GM19238 (cell line): ENCODE measurements around the gene ERF.
A peak's percentile ranks its signal among the peaks of the same experiment; 100 is the strongest.
"Not testable (repeated sequence)": the region's sequence is repeated elsewhere in the genome, so short reads cannot be mapped to it uniquely, and the experiment has no call there.

Source experiments
- DNase-seq: peaks from one replicate; pipeline ENCODE4 v3.0.0; 2011; ENCODE audit warnings: low spot score; ENCODE audit not compliant: insufficient read length

ERF gene

DNA sequence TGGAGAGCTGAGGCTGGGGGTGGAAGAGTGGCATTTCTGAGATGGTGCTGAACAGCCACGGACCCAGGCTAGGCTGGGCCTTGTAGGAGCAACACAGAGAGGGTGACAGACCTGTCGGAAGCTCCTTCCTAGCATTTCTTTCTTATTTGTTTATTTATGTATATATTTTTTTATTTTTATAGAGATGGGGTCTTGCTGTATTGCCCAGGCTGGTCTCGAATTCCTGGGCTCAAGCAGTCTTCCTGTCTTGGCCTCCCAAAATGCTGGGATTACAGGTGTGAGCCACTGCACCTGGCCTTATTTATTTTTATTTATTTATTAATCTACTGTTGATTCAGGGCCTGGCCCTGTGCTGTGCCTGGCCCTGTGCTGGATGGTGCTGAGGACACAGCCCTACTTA, 20.6 kb upstream of the ERF start:
- no peak for DNase-seq

DNA sequence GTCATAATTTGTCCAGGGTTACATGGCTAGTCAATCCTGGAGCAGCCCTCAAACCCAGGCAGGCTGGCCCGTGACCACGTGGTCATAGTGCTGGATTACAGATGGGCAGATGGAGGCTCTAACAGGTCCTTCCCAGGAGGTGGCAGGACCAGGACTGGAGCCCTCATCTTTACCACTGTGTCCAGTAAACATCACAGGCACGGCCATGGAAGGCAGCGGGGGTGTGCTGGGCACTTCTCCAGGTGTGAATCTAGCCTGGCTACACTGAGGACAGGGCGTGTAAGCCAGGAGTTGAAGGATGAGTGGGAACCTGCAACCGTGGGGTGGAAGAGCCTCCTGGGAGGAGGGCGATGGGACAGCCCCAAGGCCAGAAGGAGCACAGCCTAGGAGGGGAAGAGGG, 20.2 kb upstream of the ERF start:
- DNase-seq: no peak

DNA sequence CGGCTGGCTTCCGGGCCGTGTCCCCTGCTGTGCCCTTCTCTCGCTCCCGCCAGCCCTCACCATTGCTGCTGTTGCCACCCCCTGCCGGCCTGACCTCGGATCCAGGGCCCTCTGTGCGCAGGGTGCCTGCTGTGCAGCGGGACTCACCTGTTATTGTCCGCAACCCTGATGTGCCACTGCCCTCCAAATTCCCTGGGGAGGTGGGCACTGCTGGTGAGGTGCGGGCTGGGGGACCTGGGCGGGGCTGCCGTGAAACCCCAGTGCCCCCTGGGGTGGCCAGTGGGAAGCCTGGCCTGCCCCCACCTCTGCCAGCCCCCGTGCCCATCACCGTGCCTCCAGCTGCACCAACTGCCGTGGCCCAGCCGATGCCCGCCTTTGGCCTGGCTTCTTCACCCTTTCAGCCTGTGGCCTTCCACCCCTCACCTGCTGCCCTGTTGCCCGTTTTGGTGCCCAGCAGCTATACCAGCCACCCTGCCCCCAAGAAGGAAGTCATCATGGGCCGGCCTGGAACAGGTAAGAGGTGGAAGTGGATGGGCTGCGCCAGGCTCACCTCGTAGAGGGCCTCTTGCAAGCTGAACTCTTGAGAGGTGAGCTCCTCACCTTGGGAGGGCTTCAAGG, 19.2 kb upstream of the ERF start:
- no peak for DNase-seq

DNA sequence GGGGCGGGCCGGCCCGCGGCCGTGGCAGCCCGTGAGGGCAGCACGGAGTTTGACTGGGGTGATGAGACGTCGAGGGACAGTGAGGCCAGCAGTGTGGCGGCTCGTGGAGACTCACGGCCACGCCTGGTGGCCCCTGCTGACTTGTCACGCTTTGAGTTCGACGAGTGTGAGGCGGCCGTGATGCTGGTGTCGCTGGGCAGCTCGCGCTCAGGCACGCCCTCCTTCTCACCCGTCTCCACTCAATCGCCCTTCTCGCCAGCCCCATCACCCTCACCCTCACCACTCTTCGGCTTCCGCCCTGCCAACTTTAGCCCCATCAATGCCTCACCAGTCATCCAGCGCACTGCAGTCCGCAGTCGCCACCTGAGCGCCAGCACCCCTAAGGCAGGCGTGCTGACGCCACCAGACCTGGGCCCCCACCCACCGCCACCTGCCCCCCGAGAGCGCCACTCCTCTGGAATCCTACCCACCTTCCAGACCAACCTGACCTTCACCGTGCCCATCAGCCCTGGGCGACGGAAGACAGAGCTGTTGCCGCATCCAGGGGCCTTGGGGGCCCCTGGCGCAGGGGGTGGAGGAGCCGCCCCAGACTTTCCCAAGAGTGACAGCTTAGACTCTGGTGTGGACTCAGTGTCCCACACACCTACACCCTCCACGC, 18.6 kb upstream of the ERF start:
- no peak for DNase-seq

DNA sequence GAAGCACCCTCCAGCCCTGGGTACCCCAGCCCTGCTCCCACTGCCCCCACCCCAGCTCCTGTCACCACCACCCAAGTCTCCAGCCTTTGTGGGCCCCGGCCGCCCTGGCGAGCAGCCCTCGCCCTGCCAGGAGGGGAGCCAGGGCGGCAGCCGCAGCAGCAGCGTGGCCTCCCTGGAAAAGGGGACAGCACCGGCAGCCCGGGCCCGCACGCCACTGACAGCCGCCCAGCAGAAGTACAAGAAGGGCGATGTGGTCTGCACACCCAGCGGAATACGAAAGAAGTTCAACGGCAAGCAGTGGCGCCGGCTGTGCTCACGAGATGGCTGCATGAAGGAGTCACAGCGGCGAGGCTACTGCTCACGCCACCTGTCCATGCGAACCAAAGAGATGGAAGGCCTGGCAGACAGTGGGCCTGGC, 18.1 kb upstream of the ERF start:
- DNase-seq: no peak

DNA sequence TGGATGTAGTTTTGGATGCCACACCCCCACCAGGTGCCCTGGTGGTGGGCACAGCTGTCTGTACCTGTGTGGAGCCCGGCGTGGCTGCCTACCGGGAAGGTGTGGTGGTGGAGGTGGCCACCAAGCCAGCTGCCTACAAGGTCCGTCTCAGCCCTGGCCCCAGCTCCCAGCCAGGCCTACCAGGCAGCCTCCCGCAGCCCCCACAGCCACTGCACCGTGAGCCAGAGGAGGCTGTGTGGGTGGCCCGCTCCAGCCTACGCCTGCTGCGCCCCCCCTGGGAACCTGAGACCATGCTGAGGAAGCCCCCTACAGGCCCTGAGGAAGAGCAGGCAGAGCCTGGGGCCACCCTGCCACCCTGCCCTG, 17.6 kb upstream of the ERF start:
- DNase-seq: no peak

DNA sequence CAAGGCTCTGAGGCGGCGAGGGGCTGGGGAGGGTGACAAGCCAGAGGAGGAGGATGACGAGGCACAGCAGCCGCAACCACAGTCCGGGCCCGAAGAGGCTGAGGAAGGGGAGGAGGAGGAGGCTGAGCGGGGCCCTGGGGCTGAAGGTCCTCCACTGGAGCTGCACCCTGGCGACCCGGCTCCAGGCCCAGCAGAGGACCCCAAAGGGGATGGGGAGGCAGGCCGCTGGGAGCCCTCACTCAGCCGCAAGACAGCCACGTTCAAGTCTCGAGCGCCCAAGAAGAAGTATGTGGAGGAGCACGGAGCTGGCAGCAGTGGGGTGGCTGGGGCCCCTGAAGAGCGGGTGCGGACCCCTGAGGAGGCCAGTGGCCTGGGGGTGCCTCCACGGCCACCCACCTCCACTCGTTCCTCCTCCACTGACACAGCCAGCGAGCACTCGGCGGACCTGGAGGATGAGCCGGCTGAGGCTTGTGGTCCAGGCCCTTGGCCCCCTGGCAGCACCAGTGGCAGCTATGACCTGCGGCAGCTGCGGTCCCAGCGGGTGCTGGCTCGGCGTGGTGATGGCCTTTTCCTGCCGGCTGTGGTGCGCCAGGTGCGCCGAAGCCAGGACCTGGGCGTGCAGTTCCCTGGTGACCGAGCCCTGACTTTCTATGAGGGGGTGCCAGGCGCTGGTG, 17.1 kb upstream of the ERF start:
- no peak for DNase-seq

DNA sequence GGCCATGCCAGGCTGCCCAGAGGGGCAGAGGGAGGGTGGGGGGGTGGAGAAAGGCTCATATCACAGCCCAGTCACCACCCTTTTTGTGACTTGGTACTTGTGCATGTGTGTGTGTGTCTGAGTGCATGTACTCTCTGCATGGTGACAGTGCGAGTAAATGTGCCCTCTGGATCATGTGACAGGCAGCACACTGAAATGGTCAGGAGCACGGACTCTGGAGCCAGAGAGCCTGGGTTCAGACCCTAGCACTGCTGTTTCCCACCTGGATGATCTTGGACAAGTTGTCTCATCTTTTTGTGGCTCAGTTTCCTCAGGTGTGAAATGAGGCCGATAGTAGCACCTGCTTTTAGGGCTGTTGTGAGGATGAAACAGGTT, 16.1 kb upstream of the ERF start:
- no peak for DNase-seq

DNA sequence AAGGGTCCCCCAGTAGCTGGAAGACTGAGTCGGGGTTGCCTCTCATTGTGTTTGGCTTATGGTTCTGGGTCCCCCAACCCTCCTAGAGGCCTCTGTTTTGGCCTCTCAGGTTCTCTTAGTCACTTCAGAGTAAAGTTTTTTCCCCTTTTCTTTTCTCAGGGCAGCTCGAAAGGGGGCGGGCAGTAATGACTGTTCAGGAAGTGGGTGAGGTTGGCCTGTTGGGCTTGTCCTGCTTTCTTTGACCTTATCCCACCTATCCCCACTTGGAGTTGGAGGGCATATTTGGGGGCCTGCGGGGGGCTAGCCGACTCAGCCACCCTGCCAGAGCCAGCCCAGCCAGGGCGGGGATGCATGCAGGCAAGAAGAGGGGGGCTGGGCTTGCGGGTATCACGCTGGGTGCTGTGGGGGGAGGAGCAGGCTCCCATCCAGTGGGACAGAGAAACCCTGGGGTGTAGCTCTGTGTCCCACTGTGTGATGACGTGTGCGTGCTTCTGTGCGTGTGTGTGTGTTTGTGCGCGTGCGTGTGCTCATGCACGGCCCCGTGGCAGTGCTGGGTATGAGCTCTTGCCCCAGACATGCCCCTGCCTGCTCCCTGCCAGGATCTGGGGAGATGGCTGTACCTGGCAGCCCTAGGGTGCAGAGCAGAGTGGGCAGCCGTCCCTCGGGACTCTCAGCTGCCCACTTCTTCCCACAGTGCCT, 15.6 kb upstream of the ERF start:
- peak; percentile 47 for DNase-seq

DNA sequence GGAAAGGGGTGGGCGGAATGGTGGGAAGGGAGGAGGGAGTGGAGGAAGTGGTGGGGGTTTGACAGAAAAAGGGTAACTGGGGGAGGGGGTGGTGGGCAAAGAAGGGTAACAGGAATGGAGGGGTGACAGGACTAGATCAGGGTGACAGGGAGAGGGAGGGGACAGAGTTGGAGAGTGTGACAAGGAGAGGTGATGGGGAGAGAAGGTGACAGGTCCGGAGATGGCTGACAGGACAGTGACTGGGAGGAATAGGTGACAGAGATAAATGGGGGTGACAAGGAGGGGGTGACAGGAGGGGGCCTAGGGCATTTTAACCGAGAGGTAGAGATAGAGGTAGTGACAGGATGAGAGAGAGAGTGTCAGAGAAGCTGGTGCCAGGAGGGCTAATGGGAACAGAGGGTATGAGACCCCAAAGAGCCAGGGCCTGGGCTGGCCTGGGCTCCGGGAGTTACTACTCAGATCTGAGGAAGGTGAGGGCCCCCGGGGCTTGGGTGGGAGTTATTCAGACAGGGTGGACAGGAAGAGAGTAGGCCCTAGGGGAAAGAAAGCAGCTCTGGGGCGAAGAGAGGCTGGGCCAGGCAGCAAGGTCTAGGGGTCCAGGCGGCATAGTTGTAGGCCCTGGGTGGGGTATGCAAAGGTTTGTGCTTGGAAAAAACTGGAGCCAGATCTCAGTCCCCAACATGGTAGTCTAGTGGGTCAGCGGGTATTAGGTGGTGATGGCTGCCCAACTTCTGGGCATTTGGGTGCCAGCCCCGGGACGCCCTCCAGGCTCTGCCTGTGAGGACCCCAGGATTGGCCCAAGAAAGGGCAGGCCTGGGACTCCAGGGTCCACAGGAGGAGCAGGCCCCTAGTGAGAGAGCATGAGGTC, 14.8 kb upstream of the ERF start:
- DNase-seq: no peak

DNA sequence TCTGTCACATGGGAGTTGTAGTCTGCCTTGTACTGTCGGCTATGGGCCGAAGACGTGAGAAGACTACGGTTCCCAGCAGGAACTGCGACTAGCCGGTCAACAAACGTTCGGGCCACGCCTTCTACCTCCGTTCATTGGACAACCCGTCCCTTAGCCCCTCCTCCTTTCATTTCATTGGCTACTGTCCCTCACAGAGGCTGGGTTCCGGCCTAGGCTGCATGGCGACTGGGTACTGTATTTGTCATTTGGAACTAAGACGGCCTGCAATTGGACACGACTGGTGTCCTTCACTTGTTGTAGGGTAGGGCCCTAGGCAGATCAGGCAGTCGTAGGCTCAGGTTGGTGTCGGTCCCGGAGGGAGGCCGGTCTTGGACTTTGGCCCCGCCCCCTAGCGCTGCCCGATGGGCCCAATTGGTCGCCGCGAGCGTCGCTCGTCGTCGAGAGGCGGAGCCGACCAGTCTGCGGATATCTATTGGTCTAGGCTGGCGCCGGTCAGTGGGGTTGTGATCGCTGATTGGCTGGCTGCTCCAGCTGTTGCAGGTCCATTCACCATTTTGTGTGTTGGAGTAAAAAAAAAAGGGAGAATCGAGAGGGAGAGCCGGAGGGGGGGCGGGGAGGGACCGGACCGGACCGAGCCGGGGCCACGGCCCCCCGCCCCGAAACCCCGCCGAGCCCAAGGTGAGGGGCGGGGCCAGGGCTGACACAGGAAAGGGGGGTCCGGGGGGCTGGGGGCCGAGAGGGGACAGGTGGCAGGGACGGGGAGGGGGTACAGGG, 14.0 kb upstream of the ERF start, which contains the start of gene CIC:
Gene CIC (plus strand): TSS at position 549 of the 774 bp plus-strand sequence. CDS start 2,532 bp downstream, outside the sequence.
- peak; percentile 97 for DNase-seq

DNA sequence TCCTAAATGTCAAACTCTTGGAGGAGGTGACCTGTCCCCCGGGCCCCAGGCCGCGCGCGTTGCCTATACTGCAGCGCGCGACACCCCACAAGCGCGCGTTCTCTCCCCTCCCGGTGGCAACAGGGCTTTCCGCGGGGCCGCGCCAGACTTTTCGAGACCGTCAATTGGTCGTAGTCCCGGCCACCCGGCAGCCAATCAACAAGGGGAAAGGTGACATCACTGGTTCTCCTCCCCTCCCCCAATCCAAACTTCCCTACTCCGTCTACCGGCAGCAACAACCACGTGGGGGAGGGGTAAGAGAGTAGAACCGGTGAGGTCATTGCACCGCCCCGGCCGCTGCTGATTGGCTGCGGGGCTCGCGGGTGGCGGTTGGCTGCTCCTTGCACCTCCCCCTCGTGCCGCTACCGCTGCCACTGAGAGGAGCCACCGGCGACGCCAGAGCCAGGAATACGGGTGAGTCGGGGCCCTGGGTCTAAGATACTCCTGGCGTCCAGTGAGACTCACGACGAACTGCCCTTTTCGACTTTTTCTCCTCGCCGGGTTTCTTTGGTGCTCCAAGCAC, 13.3 kb upstream of the ERF start:
- peak; percentile 93 for DNase-seq

DNA sequence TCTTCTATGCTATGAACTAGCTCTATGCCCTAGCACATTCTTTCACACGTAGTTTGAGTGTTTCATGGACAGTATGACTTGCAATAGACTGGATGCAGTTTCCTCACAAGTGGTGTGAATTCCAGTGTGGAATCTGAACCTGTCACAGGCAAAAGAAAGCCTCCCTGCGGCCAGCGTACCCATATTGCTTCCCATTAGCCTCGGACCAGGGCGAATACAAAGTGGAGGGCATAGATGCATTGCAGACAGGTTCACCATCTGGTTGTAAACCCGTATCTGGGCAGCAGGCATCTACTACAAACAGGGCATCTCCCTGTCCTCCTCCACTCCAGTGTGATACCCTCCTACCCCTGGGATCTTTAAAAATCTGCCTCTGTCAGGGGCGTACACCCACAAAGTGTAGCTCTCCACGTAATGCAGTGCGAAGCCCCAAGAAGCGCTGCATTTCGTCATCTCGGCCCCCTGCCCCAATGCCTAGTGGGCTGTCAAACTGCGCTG, 12.8 kb upstream of the ERF start:
- DNase-seq: no peak

DNA sequence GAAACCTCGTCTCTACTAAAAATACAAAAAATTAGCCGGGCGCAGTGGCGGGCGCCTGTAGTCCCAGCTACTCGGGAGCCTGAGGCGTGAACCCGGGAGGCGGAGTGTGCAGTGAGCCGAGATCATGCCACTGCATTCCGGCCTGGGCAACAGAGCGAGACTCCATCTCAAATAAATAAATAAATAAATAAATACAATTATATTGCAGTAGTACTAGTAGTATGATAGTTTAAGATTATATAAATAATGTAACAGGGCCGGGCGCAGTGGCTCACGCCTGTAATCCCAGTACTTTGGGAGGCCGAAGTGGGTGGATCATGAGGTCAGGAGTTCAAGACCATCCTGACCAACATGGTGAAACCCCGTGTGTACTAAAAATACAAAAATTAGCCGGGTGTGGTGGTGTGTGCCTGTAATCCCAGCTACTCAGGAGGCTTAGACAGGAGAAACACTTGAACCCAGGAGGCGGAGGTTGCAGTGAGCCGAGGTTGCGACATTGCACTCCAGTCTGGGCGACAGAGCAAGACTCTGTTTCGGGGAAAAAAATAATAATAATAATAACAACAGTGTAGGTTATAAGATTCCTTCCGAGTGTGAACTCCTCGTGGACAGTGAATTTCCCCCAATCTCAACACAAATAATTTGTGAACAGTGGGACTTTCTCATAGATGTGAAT, 12.1 kb upstream of the ERF start:
- DNase-seq: not testable (repeated sequence)

DNA sequence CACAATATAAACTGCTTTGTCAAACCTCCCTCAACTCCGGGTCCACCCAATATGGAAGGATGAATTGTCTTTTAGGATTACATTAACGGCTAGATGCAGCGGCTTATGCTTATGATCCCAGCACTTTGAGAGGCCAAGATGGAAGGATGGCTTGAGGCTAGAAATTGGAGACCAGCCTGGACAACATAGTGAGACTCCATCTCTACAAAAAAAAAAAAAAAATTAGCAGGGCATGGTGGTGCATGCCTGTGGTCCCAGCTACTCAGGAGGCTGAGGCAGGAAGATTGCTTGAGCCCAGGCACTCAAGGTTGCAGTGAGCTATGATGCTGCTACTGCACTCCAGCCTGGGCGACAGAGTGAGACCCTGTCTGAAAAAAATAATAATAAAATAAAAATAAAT, 11.2 kb upstream of the ERF start:
- not testable (repeated sequence) for DNase-seq

DNA sequence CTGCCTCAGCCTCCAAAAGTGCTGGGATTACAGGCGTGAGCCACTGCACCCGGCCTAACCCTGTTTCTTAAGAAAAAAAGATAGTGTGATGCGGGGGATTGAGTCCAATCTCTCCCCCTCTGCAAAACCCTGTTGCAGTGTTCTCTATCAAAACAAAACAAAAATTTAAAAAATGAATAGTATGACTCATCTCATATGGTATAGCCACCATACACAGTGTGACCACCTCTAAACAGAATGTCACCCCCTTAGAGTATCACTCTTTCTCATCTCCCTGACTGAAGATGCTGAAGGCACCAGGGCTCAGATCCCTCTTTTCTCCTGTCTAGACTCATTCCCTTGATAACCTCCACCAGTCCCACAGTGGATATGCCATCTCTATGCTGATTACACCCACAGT, 6.8 kb upstream of the ERF start:
- DNase-seq: no peak

DNA sequence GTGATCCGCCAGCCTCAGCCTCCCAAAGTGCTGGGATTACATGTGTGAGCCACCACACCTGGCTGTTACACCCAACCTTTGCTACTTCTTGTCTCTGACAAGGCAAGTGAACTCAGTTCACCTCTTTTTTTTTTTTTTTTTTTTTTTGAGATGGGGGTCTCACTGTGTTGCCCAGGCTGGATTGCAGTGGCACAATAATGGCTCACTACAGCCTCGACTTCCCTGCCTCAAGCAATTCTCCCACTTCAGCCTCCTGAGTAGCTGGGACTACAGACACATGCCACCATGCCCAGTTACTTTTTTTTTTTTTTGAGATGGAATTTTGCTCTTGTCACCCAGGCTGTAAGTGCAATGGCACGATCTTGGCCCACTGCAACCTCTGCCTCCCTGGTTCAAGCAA, 2.9 kb upstream of the ERF start:
- not testable (repeated sequence) for DNase-seq

DNA sequence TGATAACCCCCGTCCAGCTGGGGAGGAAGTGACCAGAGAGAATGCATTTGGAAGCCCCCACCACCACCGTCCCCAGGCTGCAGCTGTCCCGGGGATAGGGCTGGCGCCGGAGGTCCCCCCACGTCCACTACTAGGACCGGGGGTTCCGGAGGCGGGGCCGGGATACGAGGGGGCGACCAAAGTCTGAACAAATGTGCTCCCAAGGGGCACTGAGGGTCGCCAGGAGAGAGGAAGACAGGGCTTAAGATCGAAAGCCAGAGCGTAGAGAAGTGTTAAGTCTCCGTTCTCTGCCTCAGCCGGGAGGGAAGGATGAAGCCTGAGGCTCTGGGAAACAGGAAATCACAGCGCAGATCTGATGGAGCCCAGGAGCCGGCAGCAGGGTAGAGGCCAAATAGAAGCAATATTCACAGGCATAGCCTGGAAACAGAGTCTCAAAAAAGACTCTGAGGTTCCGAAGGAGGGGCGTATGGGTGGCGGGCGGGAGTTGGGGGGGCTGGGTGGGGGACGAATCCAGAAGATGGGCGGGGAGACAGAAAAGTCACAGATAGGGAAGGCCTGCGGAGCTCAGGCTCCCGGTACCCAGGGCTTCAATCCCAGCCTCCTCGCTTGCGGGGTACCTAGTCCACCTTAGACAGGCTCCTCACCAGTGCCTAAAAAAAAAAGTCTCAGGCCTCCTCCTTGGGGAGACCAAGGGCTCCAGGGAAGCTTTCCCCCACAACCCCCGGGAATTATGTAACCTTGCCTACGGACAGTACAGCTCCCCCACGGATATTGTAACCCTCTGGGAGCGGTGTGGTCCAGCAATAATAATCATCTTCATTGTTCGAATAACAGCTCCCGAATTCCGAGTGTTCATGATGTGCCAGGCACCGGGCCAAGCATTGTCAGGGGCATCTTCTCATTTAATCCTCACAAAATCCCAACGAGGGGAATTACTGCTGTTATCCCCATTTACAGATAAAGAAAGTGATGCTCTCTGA, 1.1 kb upstream of the ERF start:
- DNase-seq: no peak
